Measurements from ENCODE around the gene HINFP.
A peak's percentile ranks its signal among the peaks of the same experiment; 100 is the strongest.
"Not testable (repeated sequence)": the region's sequence is repeated elsewhere in the genome, so short reads cannot be mapped to it uniquely, and the experiment has no call there.

The HINFP gene

DNA sequence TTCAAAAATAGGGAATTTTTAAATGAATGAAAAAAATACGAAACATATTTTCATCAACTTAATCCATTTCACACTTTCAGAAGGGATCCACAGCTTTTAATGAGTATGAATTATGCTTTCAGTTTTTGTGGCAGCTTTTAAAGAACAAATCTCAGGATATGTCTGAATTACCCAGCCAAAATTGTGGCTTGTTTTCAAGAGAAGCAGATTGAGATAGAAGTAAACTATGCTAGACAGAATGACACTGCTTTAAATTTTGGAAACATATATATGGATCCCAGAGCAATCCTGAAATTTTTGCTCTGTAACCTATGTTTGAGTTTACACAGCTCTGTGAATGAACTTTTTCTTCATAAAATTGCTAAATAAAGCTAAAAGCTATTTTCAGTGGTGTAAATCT lies 2.4 kb upstream of the HINFP start:
- no peak for DNase-seq

DNA sequence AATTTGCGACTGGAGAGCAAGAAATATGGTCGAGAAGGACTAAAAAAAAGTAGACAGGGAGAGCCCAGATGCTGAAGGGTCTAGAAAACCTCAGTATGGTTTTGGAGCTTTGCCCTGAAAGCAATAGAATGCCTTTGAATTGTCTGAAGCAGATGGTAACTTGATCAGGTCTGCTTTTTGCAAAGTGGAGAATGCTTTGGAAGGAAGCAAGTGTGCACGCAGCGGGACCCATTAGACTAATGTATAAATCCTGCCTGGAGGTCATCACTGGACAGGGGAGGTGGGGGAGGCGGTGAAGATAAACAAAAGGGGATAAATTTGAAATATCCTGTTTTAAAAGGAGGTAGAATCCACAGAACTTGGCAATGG lies 757 bp upstream of the HINFP start:
- DNase-seq = peak; percentile 34

DNA sequence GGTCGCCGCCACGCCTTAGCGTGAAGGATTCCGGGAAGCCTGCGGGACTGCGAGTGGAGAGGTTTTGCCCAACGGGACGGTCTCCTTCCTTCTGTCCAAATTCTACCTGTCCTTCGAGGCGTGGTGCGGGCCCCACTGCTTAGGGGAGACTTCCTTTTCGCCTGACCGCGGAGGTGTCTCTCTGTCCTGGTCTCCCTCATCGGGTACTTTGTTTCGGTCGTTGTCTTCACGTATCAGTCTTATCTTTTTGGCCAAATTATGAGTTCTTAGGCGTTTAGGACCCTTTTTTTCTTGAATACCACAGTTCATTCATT lies 388 bp downstream of the HINFP start:
- no peak for DNase-seq

DNA sequence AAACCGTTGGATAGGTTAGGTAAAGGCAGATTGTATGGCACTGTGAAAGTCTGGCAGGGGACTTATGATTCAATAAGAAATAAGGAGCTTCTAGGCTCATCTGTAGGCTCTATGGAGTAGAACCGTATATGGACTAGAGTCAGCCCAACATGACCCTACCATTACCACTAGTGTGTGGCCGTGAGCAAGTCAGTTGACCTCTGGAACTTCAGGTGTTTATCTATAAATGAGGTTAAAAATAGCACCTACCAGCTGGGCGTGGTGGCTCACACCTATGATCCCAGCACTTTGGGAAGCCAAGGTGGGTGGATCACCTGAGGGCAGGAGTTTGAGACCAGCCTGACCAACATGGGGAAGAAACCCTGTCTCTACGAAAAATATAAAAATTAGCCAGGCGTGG lies 4.4 kb downstream of the HINFP start:
- no peak for DNase-seq

DNA sequence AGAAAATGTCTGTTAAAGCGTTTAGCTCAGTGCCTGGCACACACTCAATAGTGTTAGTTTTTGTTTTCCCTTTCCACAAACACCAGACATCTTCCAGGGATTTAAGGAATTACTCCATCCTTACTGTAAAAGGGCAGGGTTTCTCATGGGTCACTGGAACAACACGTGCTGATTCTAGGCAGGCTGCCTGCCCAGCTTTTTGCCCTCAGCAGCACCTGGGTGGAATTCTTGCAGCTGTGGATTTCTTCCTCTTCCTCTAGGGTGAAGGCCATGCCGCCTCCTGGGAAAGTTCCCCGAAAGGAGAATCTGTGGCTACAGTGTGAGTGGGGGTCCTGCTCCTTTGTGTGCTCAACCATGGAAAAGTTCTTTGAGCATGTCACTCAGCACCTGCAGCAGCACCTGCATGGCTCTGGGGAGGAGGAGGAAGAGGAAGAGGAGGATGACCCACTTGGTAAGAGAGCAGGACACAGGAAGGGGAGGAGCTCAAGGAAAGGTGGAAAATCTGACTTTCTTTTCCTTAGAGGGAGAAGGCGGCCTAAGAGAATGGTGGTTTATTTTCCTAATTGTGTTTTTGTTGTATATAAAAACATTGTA lies 5.4 kb downstream of the HINFP start:
- no peak for DNase-seq

DNA sequence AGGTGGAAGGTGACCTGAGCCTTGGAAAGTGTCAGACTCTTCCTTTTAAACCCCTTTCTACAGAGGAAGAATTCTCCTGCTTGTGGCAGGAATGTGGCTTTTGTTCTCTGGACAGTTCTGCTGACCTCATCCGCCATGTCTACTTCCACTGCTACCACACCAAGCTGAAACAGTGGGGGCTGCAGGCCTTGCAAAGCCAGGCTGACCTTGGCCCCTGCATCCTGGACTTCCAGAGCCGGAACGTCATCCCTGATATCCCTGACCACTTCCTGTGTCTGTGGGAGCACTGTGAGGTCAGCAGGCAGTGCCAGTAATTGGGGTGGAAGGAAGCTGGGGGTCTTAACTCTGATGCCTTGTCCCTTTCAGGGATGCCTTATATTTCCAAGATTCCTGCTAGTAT lies 9.3 kb downstream of the HINFP start:
- peak; percentile 61 for DNase-seq

DNA sequence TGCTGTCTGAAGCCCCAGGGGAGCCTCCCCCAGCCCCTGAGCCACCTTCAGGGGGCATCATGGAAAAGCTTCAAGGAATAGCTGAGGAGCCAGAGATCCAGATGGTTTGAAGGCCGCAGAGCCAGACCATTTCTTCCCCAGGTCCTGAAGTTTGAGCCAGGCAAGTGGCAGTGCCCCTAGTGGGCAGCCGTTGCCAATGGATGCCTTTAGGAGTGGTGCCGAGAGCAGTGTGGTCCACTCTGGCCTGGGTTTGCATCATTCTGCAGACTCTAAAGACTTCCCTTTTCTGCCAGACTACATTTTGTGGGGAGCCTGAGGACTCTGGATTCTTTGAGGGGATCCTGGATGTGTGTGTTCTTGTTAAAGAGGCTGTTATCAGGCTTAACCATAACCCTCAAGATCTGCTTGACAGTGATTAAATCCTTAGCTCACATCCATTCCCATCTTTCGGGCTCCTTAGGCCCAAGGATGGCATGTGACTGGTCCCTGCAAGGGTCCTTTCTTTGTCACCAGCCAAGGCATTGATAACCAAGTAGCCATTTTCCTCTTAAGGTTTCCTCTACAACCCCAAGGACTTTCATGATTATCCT lies 13.1 kb downstream of the HINFP start:
- DNase-seq = no peak

DNA sequence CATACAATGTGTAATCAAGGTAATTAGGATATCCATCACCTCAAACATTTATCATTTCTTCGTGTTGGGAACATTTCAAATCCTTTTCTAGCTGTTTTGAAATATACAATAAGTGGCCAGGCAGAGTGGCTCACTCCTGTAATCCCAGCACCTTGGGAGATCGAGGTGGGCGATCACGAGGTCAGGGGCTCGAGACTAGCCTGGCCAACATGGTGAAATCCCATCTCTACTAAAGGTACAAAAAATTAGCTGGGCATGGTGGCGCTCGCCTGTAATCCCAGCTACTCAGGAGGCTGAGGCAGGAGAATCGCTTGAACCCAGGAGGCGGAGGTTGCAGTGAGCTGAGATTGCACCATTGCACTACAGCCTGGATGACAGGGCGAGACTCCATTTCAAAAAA lies 17.9 kb downstream of the HINFP start:
- DNase-seq = not testable (repeated sequence)

DNA sequence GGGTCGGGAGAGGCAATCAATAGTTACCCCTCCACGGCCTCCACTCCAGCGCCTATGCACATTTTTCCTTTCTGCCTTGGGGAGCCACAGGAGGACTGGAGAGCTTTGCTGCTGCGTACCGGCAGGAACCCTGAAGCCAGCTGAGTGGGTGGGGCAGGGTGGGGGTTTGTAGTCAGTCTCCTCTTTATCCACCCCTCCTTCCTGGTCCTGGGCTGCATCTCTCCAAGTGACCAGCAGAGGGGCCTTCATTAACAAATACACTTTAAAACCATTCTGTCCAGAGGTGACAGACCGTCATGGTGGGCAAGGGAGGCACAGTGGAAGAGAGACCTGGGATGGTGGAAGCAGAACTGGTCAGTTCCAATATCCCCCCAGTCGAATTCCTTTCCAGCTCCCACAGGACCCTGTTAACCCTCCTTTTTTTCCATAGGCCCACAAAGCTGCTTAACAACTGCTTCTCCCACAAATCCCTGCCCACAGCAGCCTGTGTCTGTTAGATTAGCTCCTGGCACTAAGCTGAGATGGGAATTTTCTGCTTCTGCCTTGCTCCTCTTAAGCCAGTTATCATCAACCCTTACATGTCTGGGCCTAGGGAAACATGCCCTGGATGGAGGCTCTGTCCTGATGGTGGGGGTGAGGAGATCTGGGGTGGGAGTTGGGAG lies 23.6 kb downstream of the HINFP start:
- DNase-seq = peak; percentile 77

DNA sequence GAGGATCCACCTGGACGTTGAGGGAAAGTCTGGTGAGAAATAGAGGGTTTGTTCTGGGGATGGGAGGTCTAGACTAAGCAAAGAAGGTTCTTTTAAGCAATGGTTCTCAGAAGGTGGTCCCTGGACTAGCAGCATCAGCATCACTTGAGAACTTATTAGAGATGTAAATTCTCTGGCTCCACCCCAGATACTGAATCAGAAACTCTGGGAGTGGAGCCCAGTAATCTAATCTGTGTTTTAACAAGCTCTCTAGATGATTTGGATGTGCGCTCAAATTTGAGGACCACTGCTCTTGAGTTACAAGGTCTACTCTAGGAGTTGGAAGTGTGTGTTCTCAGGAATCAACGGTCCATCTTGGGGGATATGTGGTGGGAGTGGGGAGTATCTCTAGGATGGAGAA lies 24.2 kb downstream of the HINFP start:
- no peak for DNase-seq

DNA sequence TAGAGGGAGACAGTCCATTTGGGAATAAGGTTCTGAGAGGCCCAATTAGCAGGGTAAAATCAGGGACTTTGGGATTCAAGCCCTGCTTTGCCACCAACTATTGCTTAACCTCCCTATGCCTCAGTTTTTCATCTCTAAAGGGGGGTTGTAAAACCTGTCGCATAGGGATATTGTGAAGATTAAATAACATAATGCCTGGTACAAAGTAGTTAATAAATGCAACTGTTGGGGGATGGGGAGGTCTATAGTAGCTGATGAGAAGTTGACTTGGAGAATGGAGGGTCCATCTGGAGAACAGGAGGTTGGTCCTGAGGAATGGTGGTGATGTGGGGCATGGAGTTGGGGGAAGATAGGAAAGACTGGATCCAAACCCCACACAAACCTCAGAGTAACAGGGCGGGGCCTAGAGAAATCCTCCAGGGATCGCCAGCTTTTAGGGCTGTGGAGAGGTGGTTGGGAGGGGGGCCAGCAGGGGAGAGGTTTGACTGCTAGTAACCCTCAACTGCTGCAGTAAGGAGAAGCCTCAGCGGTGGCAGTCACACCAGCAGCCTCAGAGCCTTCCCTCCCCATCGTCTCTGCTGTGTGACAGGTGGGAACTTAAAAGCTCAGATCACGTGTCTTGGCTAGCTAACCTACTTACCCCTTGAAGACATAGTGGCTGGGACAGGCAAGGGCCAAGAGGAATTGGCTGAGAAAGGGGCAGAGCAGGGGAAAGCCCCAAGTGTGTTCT lies 26.4 kb downstream of the HINFP start:
- no peak for DNase-seq

DNA sequence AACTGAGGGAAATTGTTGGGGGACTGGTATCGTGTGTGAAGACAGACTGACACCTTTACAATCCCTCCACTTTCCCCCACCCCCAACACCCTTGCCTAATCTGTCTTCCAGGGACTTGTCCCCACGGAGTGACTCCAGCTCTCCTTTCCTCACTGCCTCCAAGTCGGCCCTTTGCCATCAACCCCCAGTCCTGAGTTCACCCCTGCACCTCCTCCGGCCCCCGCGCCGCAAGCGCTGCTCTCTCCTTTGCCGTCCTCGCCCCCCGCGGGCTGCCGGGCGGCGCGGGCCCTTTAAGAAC lies 27.3 kb downstream of the HINFP start:
- no peak for DNase-seq

DNA sequence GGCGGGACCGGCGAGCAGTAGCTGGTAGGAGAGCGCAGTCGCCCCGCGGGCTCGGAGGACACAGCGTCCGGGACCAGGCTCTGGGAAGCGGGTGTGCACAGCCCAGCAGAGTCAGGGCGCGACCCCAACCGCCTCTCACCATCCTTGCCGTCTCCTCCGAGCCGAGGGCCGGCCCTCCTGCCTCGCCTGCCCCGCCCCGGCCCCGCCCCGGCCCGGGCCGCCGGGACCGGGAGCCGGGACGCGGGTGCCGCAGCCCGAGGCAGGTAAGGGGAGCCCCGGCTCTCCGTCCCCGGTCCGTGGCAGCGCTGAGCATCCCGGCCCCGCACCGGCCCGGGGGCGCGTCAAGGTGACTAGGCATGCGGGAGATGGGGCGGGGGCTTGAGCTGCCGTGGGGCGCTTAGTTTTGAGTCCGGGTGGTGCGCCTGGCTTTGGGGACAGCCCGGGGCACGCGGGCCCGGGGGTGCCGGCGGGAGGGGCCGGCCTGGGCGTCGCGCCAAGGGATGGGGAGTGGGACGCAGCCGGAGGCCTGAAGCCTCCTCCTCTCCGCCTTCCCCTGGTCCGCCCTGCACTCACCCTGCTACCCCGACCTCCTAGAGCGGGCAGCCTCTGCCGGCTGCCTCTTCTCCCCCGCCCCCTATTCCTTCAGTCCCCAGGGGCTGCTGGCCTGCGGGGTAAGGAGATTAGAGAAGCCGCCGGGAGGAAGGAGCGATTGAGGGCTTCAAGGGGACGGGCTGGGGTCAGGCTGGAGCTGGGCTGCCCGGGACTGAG lies 27.8 kb downstream of the HINFP start, which contains the start of gene ABCG4:
Gene ABCG4 (plus strand): TSS at position 35 of the 768 bp plus-strand sequence. CDS start 914 bp downstream, outside the sequence.
- peak; percentile 18 for DNase-seq

DNA sequence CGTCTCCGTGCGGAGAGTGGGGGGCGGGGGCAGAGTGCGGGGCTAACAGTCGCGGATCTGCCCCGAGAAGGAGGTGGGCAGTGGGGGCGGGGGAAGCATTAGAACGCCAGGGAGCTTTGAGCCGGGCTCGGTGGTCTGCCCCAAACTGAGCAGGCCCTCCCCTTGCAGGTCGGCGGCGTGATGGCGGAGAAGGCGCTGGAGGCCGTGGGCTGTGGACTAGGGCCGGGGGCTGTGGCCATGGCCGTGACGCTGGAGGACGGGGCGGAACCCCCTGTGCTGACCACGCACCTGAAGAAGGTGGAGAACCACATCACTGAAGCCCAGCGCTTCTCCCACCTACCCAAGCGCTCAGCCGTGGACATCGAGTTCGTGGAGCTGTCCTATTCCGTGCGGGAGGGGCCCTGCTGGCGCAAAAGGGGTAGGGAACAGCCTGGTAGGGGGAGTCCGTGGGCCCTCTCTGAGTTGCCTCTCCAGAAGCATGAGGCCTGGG lies 28.5 kb downstream of the HINFP start:
- no peak for DNase-seq

DNA sequence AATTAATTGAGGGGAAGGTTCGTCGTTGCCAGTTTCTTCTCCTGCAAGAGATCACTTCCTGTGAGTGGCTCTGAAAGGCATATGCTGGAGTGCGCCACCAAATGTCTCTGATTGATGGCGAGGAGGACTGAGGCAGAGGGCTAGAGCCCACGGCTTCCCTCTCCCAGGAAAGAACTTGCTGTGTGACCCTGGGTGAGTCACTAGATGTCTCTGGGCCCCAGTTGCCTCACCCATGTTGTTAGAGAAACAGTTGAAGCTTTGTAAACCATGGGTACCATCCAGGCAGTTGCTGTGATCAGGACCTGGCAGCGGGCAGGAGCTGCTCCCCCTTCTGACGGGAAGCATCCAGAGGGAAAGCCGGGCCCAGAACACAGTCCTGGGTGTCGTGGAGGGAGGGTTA lies 30.7 kb downstream of the HINFP start:
- no peak for DNase-seq

DNA sequence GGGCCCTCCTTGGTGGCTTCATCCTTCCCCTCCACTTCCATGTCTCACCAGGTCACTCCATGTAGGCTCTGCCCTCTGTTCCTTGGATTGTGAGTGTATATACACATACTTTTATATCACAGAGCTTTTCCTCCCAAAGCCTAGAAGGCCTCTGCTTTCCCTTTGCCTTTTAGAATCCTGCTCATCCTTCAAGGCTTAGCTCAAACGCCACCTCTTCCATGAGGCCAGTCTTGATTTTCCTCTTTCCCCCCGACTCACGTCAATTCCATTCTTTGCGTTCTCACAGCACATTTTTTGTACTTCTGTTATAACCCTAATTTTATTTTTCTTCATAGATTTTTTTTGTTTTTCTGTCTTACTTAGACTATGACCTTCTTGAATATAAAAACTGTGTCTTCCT lies 31.2 kb downstream of the HINFP start:
- DNase-seq = no peak

DNA sequence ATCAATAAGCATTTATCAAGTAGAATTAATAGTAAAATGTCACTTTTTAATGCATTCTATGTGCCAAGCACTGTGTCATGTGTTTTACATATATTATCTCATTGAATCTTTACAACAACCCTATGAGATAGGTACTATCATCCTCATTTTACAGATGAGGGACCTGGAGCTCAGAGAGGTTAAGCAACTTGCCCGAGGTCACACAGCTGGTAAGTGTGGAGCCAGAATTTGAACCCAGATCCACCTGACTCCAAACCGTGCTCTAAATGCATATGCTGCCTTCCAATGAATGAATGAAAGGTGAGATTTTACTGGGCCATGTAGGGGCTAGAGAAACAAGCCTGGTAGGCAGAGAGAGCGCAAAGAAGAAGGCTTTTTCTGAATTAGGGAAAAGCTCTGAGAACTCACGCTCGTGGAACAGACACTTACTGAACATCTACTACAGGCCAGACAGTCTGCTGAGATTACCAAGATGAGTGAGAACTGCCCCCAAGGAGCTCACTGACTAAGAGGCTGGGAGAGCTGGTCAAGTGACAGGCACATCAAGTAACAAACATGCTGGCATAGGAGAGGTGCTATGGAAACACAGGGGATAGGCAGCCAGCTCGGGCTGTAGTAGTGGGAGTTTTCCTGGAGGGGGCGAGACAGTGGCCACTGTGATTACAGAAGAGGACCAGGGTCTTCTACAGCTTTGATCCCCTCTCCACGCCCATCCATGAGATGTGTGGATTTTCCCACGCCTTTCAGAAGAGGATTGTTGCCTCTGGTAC lies 31.9 kb downstream of the HINFP start:
- DNase-seq = no peak

DNA sequence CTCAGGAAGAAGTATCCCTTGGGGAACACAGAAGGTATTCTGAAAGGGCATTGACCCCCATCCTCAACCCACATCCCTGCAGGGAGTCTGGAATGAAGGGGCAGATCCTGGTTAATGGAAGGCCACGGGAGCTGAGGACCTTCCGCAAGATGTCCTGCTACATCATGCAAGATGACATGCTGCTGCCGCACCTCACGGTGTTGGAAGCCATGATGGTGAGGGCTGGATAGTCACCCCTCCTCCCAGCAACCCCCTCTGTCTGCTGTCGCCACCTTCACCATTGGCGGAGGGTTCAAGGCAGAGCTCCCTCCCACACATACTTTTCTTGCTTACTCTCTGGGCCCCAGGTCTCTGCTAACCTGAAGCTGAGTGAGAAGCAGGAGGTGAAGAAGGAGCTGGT lies 32.8 kb downstream of the HINFP start:
- DNase-seq = no peak

DNA sequence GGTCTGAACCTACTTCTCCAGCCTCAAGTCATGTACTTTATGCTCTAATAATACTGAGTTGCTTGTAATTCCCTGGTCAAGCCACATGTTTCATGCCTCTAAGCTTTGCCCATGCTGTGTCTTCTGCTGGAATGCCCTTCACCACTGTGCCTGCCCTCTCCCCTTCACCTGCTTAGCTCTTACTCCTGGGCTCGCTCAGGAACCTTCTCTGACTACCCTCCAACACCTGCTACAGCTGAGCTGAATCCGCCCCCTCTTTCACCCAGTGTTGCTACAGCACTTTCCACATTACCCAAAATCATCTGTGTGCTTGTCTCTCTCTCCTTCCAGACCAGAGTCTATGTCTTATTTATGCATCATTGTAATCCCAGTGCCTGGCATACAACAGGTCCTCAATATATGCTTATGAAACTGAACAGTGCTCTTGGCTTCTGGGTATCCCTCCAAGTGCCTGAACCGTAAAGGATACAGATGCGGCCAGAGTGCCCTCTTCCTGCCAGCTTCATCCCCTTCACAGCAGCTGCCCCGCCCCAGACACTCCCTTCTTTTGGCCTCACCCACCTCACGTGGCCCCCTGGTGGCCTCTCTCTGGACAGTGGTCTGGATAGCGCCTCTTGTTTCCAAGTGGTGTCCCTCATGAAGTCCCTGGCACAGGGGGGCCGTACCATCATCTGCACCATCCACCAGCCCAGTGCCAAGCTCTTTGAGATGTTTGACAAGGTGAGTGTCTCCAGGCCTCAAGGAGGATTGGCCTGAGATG lies 34.5 kb downstream of the HINFP start:
- peak; percentile 44 for DNase-seq

DNA sequence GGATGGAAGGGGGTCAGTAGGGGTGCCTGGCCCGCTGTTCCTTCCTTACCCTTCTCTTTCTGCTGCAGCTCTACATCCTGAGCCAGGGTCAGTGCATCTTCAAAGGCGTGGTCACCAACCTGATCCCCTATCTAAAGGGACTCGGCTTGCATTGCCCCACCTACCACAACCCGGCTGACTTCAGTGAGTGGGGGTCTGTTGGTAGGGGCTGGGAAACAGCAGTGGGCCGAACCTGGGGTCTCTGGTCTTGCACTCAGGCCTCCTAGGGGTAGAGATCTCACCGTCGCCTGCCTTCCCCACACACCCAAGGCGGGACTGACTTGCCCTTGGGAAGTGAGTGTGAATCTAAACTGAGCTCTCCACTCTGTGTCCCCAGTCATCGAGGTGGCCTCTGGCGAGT lies 35.1 kb downstream of the HINFP start:
- DNase-seq = no peak

DNA sequence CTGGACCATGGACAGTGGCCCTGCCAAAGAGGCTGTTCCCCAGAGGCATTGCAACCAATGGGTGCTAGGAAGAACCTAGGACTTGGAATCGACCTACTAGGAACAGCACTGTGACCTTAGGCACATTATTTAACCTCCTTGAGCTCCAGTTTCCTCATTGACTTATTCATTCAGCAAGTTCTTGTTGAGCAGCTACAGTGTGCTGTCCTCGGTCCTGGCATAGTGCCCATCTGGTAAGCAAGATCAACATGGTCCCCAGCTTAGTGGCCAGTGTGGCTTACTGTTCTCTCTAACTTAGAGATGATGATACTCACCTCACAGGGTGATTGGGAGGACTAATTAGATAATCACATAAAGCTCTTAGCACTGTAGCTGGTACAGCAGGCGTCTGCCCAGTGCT lies 35.7 kb downstream of the HINFP start:
- DNase-seq = no peak

DNA sequence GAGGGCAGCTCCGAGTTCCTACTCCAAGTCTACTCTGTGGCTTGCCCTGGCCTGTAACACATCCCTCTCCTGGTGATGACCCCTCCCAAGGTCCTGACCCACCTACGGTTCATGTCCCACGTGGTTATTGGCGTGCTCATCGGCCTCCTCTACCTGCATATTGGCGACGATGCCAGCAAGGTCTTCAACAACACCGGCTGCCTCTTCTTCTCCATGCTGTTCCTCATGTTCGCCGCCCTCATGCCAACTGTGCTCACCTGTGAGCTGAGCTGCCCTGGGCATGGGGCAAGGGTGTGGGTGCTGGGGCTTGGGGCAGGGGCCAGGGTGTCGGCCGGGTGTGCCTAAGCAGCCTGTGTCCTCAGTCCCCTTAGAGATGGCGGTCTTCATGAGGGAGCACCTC lies 37.1 kb downstream of the HINFP start:
- no peak for DNase-seq

Measured in EL (cell line).